CD4-positive, alpha-beta T cell treated with Interleukin-12 subunit alpha and Interleukin-12 subunit beta, for 1 hour (primary cell): ENCODE measurements around the gene ACER2.

ENCODE experiments used
- DNase-seq: peaks from one replicate; pipeline ENCODE4 v3.0.0-alpha.2; 2020

The ACER2 gene

GRCh38 chr9:19490269-19490668 is 81.5 kb downstream of the ACER2 start:
- no peak for DNase-seq

GRCh38 chr9:19490828-19491227 is 82.0 kb downstream of the ACER2 start:
- no peak for DNase-seq

GRCh38 chr9:19492775-19493173 is 84.0 kb downstream of the ACER2 start:
- DNase-seq = no peak

GRCh38 chr9:19493174-19493811 is 84.5 kb downstream of the ACER2 start:
- DNase-seq = peak; percentile 42

GRCh38 chr9:19493876-19494275 is 85.1 kb downstream of the ACER2 start:
- DNase-seq = no peak

GRCh38 chr9:19495186-19496028 is 86.6 kb downstream of the ACER2 start:
- DNase-seq = no peak

- DNase-seq = no peak
Observed at GRCh38 chr9:19496321-19497050, 87.7 kb downstream of the ACER2 start.

GRCh38 chr9:19497276-19497675 is 88.5 kb downstream of the ACER2 start:
- no peak for DNase-seq

- DNase-seq = no peak
Observed at GRCh38 chr9:19498015-19498414, 89.2 kb downstream of the ACER2 start.
